ENCODE results near the gene BRINP1.

The BRINP1 gene

GRCh38 chr9:119213471-119213870 is 155.8 kb downstream of the BRINP1 start:
- DNase-seq (ENCODE audit: low read depth, low spot score) = no peak

GRCh38 chr9:119197893-119198607 is 171.2 kb downstream of the BRINP1 start:
- no peak for DNase-seq (ENCODE audit: low read depth, low spot score)

GRCh38 chr9:119195521-119195920 is 173.7 kb downstream of the BRINP1 start:
- DNase-seq (ENCODE audit: low read depth, low spot score) = no peak

- DNase-seq (ENCODE audit: low read depth, low spot score) = no peak
These were observed 183.9 kb downstream of the BRINP1 start for GRCh38 chr9:119185298-119185697.

- DNase-seq (ENCODE audit: low read depth, low spot score) = no peak
These were observed 184.8 kb downstream of the BRINP1 start for GRCh38 chr9:119184265-119184936.

GRCh38 chr9:119181561-119181960 is 187.7 kb downstream of the BRINP1 start:
- no peak for DNase-seq (ENCODE audit: low read depth, low spot score)

- peak; percentile 12 for DNase-seq (ENCODE audit: low read depth, low spot score)
These were observed 188.3 kb downstream of the BRINP1 start for GRCh38 chr9:119180897-119181296.

GRCh38 chr9:119179701-119180100 is 189.5 kb downstream of the BRINP1 start:
- no peak for DNase-seq (ENCODE audit: low read depth, low spot score)

GRCh38 chr9:119177196-119177595 is 192.0 kb downstream of the BRINP1 start:
- no peak for DNase-seq (ENCODE audit: low read depth, low spot score)

GRCh38 chr9:119175581-119175980 is 193.7 kb downstream of the BRINP1 start:
- no peak for DNase-seq (ENCODE audit: low read depth, low spot score)

GRCh38 chr9:119169222-119169621 is 200.0 kb downstream of the BRINP1 start:
- peak; percentile 78 for DNase-seq (ENCODE audit: low read depth, low spot score)

- no peak for DNase-seq (ENCODE audit: low read depth, low spot score)
These were observed 201.4 kb downstream of the BRINP1 start for GRCh38 chr9:119167876-119168275.

GRCh38 chr9:119167267-119167666 is 202.0 kb downstream of the BRINP1 start:
- DNase-seq (ENCODE audit: low read depth, low spot score) = no peak

GRCh38 chr9:119166096-119166495 is 203.1 kb downstream of the BRINP1 start:
- no peak for DNase-seq (ENCODE audit: low read depth, low spot score)

- DNase-seq (ENCODE audit: low read depth, low spot score) = no peak
These were observed 204.1 kb downstream of the BRINP1 start for GRCh38 chr9:119165131-119165530.

- DNase-seq (ENCODE audit: low read depth, low spot score) = no peak
These were observed 204.5 kb downstream of the BRINP1 start for GRCh38 chr9:119164716-119165115.

GRCh38 chr9:119160551-119160950 is 208.7 kb downstream of the BRINP1 start:
- no peak for DNase-seq (ENCODE audit: low read depth, low spot score)

- DNase-seq (ENCODE audit: low read depth, low spot score) = no peak
These were observed 209.8 kb downstream of the BRINP1 start for GRCh38 chr9:119159386-119159785.

- no peak for DNase-seq (ENCODE audit: low read depth, low spot score)
These were observed 212.0 kb downstream of the BRINP1 start for GRCh38 chr9:119157196-119157595.

- DNase-seq (ENCODE audit: low read depth, low spot score) = no peak
These were observed 212.9 kb downstream of the BRINP1 start for GRCh38 chr9:119156354-119156753.

GRCh38 chr9:119154527-119154926 is 214.7 kb downstream of the BRINP1 start:
- DNase-seq (ENCODE audit: low read depth, low spot score) = no peak

- DNase-seq (ENCODE audit: low read depth, low spot score) = no peak
These were observed 215.8 kb downstream of the BRINP1 start for GRCh38 chr9:119153402-119153801.

- peak; percentile 2 for DNase-seq (ENCODE audit: low read depth, low spot score)
These were observed 220.4 kb downstream of the BRINP1 start for GRCh38 chr9:119148855-119149254.

All from ELF-1 (cell line).